K562 (cell line): ENCODE data around the gene YTHDC2.

Experiments
- BCOR ChIP-seq: fragments of 450-650 bp; IDR thresholded peaks from 2 replicates; pipeline ENCODE4 v1.6.1; 2016
- BDP1 ChIP-seq: IDR thresholded peaks from 3 replicates; pipeline ENCODE4 v1.6.1; 2011; ENCODE audit not compliant: insufficient read length, insufficient read depth
- CREB5 ChIP-seq: fragments of 250-450 bp; sonication (Bioruptor Pico); IDR thresholded peaks from 2 replicates; pipeline ENCODE4 v1.5.0; 2020; ENCODE audit warnings: mild to moderate bottlenecking
- CTBP1 ChIP-seq: fragments of 450-650 bp; IDR thresholded peaks from 2 replicates; pipeline ENCODE4 v1.6.1; 2016; ENCODE audit warnings: borderline replicate concordance
- JUN ChIP-seq, 2 experiments: sonication (generic) in 1 of 2; formaldehyde crosslinking in 1 of 2; IDR thresholded peaks; 2 replicates each; pipeline versions ENCODE4 v1.6.1 to v1.8.0; 2012 to 2022; ENCODE audit warnings: borderline replicate concordance in 2 of 2, mild to moderate bottlenecking in 2 of 2, improper control_type of control experiment in 1 of 2, low read depth in 1 of 2, low read length in 1 of 2, missing genetic modification reagents in 1 of 2
- KLF13 ChIP-seq: fragments of 450-650 bp; IDR thresholded peaks from 2 replicates; pipeline ENCODE4 v1.6.1; 2016; ENCODE audit warnings: missing genetic modification characterization, low read depth, mild to moderate bottlenecking, missing compliant biosample characterization, moderate library complexity, borderline replicate concordance
- NFATC3 ChIP-seq: fragments of 450-650 bp; IDR thresholded peaks from 2 replicates; pipeline ENCODE4 v1.6.1; 2017; ENCODE audit warnings: mild to moderate bottlenecking
- PKNOX1 ChIP-seq: fragments of 450-650 bp; IDR thresholded peaks from 2 replicates; pipeline ENCODE4 v1.6.1; 2016
- SNIP1 ChIP-seq: fragments of 450-650 bp; IDR thresholded peaks from 2 replicates; pipeline ENCODE4 v1.7.1; 2017; ENCODE audit warnings: low read depth, mild to moderate bottlenecking
- ZBTB1 ChIP-seq: sonication (generic); formaldehyde crosslinking; IDR thresholded peaks from 2 replicates; pipeline ENCODE4 v1.8.1; 2023; ENCODE audit warnings: missing genetic modification reagents, low read depth, mild to moderate bottlenecking, borderline replicate concordance
- ZNF12 ChIP-seq: sonication (generic); formaldehyde crosslinking; IDR thresholded peaks from 2 replicates; pipeline ENCODE4 v1.4.0; 2020; ENCODE audit warnings: mild to moderate bottlenecking, missing genetic modification reagents

DNA sequence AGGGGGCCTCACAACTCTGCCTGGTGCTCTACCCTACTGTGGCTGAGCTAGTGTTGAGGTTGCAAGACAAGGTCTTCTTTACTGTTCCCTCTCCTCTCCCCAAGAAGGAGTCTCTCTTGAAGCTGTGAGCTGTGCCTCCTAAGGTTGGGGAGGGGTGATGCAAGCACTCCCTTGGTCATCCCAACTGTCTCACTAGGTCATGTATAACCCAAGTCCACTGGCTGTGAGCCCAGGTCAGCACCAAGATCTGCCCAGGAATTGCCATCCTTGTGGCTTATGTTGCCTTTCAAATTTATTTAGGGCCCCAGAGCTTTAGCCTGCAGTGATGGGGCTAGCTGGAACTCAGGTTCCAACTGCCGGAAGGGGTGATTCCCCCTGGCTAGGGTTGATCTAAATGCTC is 10.3 kb upstream of the YTHDC2 start:
- TF ChIP-seq BCOR = no peak
- TF ChIP-seq ZNF12 (CRISPR knock-in tag) = no peak
- no peak for TF ChIP-seq SNIP1
- no peak for TF ChIP-seq PKNOX1
- no peak for TF ChIP-seq CREB5 (CRISPR knock-in tag)
- TF ChIP-seq CTBP1 = no peak
- TF ChIP-seq BDP1 = no peak
- TF ChIP-seq ZBTB1 (CRISPR knock-in tag) = no peak
- no peak for TF ChIP-seq NFATC3
- no peak for TF ChIP-seq KLF13 (tag)
- TF ChIP-seq JUN (IDR thresholded peaks at IDR 0.05; ENCODE audit: borderline replicate concordance, low read depth, low read length) = no peak
- no peak for TF ChIP-seq JUN (CRISPR knock-in tag; IDR thresholded peaks at IDR 0.05; ENCODE audit: borderline replicate concordance)
